AG04450 (cell line): Measurements from ENCODE around the gene ERN1. TPM values are rescaled to one million over a fixed set of nuclear protein-coding genes. Genes with fewer than 3 reads are reported as not detected.
"Not testable (repeated sequence)": the region's sequence is repeated elsewhere in the genome, so short reads cannot be mapped to it uniquely, and the experiment has no call there.

Experiments used
- CTCF ChIA-PET: fragments of 300-600, 350-600 bp; formaldehyde crosslinking; extraction: SDS; loops from one replicate; lab custom pipeline; 2022; ENCODE audit warnings: antibody characterized with exemption, inconsistent platforms; lab: Charles Lee
- POLR2A ChIA-PET: fragments of 350-600 bp; formaldehyde crosslinking; extraction: SDS; loops from one replicate; lab custom pipeline; 2021; ENCODE audit warnings: antibody characterized with exemption, inconsistent platforms; lab: Yijun Ruan, JAX
- DNase-seq: peaks from one replicate; pipeline ENCODE4 v3.0.0-alpha.2; 2011; ENCODE audit warnings: low read depth, low spot score
- H3K27ac ChIP-seq: one replicate; pipeline ENCODE4 v1.5.1; 2012; ENCODE audit warnings: low read depth, low read length, control low read depth
- H3K27me3 ChIP-seq: one replicate; pipeline ENCODE4 v1.6.0; 2012; ENCODE audit warnings: low read length; ENCODE audit not compliant: control insufficient read depth, insufficient read depth
- H3K4me3 ChIP-seq: 2 replicates; pipeline ENCODE4 v1.5.1; 2011; ENCODE audit warnings: mild to moderate bottlenecking, low read depth, low read length, control low read depth
- H3K9me3 ChIP-seq: 2 replicates; pipeline ENCODE4 v1.5.1; 2012; ENCODE audit warnings: low read length; ENCODE audit not compliant: control insufficient read depth, insufficient read depth
- polyA minus RNA-seq: library from RNA; depleted of rRNA, polyadenylated mRNA; stranded (reverse); fragments of >200 nt; gene quantifications from 2 replicates; pipeline ENCODE4 v1.2.3, GENCODE V29; 2011; rRNA and poly(A)+ RNA removed
- polyA plus RNA-seq: library from polyadenylated mRNA; depleted of rRNA; stranded (reverse); fragments of >200 nt; gene quantifications from 2 replicates; pipeline ENCODE4 v1.2.3, GENCODE V29; 2011; rRNA removed
- TF ChIP-seq, protein P1 (sequence below): IDR thresholded peaks from 2 replicates; pipeline ENCODE4 v1.5.1; 2011; ENCODE audit warnings: low read depth, low read length, control low read depth, inconsistent platforms

ERN1 gene
- 4.5 and 4.7 TPM in 2 replicates for polyA plus RNA-seq
- 7.9 and 10.2 TPM in 2 replicates for polyA minus RNA-seq

DNA sequence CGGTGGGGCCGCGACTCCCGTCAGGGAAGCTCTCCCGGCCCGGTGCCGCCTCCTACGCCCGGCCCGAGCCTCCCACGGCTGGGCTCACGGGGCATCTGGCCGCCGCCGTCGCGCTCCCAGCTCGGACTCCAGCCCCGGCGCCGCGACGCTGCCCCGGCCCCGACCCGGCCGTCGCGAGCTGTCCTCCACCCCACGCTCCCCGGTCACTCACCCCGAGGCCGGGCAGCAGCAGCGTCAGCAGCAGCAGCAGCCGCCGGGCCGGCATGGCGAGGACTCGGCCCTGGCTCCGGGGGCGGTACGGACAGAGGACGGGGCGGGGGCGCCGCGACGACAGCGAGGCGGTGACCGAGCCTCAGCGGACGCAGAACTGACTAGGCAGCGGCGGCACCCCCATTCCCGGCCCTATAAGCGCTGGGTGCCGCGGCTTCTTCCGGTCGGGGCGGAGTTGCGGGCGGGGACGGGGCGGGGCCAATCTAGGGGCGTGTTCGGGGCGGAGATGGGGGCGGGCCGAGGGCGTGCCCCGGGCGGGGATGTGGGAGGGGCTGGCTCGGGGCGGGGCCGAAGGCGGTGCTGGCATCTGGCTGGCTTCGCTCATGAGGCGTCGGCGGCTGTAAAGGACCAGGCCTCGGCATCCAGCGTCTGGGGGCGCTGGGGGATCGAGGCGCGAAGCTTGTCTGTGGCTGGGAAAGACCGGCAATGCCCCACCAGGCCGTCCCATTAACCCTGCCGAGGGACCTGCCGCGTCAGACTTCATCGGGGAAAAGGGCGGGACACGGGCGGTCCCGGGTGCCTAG is at the start of gene ERN1:
TSS of gene ERN1 (minus strand) at position 380 of the 794 bp plus-strand sequence. CDS start at position 265, 115 bp downstream.
- POLR2A ChIA-PET = interaction anchor here (0.6 to 2.6 kb wide), 10 partner anchors 11 to 110 kb away, joined by 3 to 16 read pairs (median 5); no protein-coding TSS in a partner anchor
- H3K4me3 ChIP-seq = peak within 1 kb of the TSS; percentile 68
- no peaks in the 10 kb centered on the region for H3K27me3 ChIP-seq
- no peaks in the 10 kb centered on the region for H3K9me3 ChIP-seq
- CTCF ChIA-PET = interaction anchor here (2.0 to 12.2 kb wide), 3 partner anchors 66 to 153 kb away, joined by 8 to 698 read pairs (median 92); no protein-coding TSS in a partner anchor
- peak; percentile 82 for DNase-seq
- H3K27ac ChIP-seq = peak within 1 kb of the TSS; percentile 93
- TF ChIP-seq, protein P1, sequence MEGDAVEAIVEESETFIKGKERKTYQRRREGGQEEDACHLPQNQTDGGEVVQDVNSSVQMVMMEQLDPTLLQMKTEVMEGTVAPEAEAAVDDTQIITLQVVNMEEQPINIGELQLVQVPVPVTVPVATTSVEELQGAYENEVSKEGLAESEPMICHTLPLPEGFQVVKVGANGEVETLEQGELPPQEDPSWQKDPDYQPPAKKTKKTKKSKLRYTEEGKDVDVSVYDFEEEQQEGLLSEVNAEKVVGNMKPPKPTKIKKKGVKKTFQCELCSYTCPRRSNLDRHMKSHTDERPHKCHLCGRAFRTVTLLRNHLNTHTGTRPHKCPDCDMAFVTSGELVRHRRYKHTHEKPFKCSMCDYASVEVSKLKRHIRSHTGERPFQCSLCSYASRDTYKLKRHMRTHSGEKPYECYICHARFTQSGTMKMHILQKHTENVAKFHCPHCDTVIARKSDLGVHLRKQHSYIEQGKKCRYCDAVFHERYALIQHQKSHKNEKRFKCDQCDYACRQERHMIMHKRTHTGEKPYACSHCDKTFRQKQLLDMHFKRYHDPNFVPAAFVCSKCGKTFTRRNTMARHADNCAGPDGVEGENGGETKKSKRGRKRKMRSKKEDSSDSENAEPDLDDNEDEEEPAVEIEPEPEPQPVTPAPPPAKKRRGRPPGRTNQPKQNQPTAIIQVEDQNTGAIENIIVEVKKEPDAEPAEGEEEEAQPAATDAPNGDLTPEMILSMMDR = no peak

DNA sequence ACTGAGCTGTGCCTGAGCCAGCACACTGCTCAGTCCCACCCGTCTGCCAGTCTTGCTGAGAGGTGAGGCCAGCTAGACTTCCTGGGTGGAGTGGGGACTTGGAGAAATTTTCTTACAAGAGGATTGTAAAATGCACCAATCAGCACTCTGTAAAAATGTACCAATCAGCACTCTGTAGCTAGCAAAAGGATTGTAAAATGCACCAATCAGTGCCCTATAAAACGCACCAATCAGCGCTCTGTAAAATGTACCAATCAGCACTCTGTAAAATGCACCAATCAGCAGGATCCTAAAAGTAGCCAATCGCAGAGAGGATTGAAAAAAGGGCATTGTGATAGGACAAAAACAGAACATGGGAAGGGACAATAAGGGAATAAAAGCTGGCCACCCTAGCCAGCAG is 49.1 kb upstream of the ERN1 start:
- POLR2A ChIA-PET = interaction anchor here (1.9 kb wide), 1 partner anchor 33 kb away, joined by 11 read pairs; no protein-coding TSS in a partner anchor
- not testable (repeated sequence) for H3K4me3 ChIP-seq, DNase-seq, H3K27ac ChIP-seq, H3K27me3 ChIP-seq, H3K9me3 ChIP-seq
- CTCF ChIA-PET = interaction anchor here (0.5 to 2.1 kb wide), 5 partner anchors 31 to 240 kb away, joined by 3 to 5 read pairs (median 5); no protein-coding TSS in a partner anchor

DNA sequence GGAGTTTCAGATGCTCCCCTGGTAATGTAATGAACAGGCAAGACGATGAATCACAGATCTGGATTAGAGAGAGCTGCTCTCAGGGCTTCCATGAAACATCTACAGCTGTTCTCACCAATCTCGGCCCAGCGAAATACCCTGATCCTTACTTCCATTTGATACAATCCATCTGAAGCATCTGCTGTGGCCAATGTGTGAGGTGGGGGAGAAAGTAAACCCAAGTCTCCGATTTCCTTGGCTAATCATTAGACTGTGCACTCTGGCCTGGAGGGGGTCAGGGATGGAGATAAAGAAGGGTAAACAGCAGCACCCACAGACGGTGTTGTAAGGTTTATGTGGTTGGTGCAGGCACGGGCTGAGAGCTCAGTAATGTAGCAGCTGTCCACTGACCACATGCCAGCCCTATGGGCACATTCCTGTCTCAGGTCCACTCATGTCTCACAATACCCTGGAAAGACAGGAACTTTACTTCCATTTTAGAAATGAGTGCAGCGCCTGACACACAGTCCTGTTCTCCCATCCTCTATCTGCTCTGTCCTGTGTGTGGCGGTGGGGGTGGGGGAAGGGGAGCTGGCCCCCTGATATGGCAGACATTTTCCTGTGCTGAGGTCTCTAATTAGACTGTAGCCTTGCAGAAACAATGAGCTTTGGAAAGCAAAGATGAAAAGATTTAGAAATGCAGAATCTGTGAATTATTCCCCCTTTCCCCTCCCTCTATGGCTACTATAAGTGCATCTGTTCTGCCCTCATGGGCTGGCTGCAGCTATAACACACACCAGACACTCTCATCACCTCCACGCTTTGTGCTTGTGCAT is 48.3 kb upstream of the ERN1 start:
- H3K27ac ChIP-seq = peak overlapping the region; percentile 73
- CTCF ChIA-PET = interaction anchor here (0.5 to 2.1 kb wide), 6 partner anchors 32 to 241 kb away, joined by 3 to 5 read pairs (median 4); no protein-coding TSS in a partner anchor
- POLR2A ChIA-PET = interaction anchor here (0.9 to 1.9 kb wide), 3 partner anchors 13 to 33 kb away, joined by 3 to 11 read pairs (median 5); no protein-coding TSS in a partner anchor
- DNase-seq = no peak
- no peaks in the 10 kb centered on the region for H3K27me3 ChIP-seq
- no peaks in the 10 kb centered on the region for H3K9me3 ChIP-seq
- H3K4me3 ChIP-seq = no peak overlapping the region
- TF ChIP-seq, protein P1 = no peak

- H3K9me3 ChIP-seq = no peaks in the 10 kb centered on the region
- CTCF ChIA-PET = interaction anchor here (2.3 kb wide), 1 partner anchor 104 kb away, joined by 5 read pairs; no protein-coding TSS in a partner anchor
- POLR2A ChIA-PET = interaction anchor here (0.9 to 1.9 kb wide), 3 partner anchors 12 to 32 kb away, joined by 3 to 11 read pairs (median 5); no protein-coding TSS in a partner anchor
- TF ChIP-seq, protein P1 = no peak
- H3K27me3 ChIP-seq = no peaks in the 10 kb centered on the region
- DNase-seq = no peak
- H3K4me3 ChIP-seq = no peak overlapping the region
- H3K27ac ChIP-seq = peak overlapping the region; percentile 73
Observed at GRCh38 chr17:64177311-64178010, 47.5 kb upstream of the ERN1 start.
